Erythroblast (primary cell): Measurements from ENCODE around the gene RNF31.

Experiments used
- GATA1 ChIP-seq: IDR thresholded peaks from 2 replicates; pipeline ENCODE4 v1.6.1; 2011; ENCODE audit warnings: low read depth, mild to moderate bottlenecking, control low read depth, low read length, moderate library complexity
- POLR2A ChIP-seq: IDR thresholded peaks from 2 replicates; pipeline ENCODE4 v1.6.1; 2011; ENCODE audit warnings: mild to moderate bottlenecking, low read length

GRCh38 chr14:24132061-24132685 lies 15.1 kb upstream of the RNF31 start:
- TF ChIP-seq POLR2A (no peak), GATA1 (no peak)
